Measurements from ENCODE around the gene FILIP1L. TPM values are rescaled to one million over a fixed set of nuclear protein-coding genes. Genes with fewer than 3 reads are reported as not detected.

FILIP1L gene
- polyA plus RNA-seq, 3 donors, result 0.13 to 0.40 (median 0.25) TPM

- no peak for DNase-seq
- Histone ChIP-seq H4K20me1 (ENCODE audit: insufficient read depth, low read length) (no peaks in the 10 kb centered on the region), H3K27ac (ENCODE audit: low read depth in 1 of 2, low read length in 2 of 2) (no peak overlapping the region), H3K4me3 (replicated peaks in 1 of 3; ENCODE audit: low read depth in 2 of 3, low read length in 3 of 3) (no peak overlapping the region), H3K79me2 (ENCODE audit: insufficient read depth, low read length) (no peaks in the 10 kb centered on the region), H3K27me3 (ENCODE audit: control insufficient read depth in 2 of 2, insufficient read depth in 2 of 2, low read length in 2 of 2) (no peaks in the 10 kb centered on the region), H3K4me1 (ENCODE audit: control insufficient read depth in 1 of 2, insufficient read depth in 2 of 2, low read length in 2 of 2) (no peaks in the 10 kb centered on the region), H2AFZ (ENCODE audit: insufficient read depth, low read depth, low read length, poor library complexity, severe bottlenecking) (no peak overlapping the region), H3K9me3 (replicated peaks in 1 of 2; ENCODE audit: control insufficient read depth in 1 of 2, insufficient read depth in 1 of 2, low read length in 2 of 2) (no peaks in the 10 kb centered on the region), H3K36me3 (replicated peaks in 1 of 2; ENCODE audit: control insufficient read depth in 1 of 2, insufficient read depth in 2 of 2, low read length in 2 of 2) (no peaks in the 10 kb centered on the region), H3K9ac (ENCODE audit: insufficient read depth, low read length, poor library complexity, severe bottlenecking) (no peak overlapping the region), H3K4me2 (replicated peaks; ENCODE audit: extremely low read depth, low read length, poor library complexity, severe bottlenecking) (no peak overlapping the region)
- Mint-ChIP-seq H3K27ac (no peak overlapping the region), H3K27me3 (ENCODE audit: low read depth in 3 of 3) (no peaks in the 10 kb centered on the region), H3K9me3 (no peaks in the 10 kb centered on the region), H3K36me3 (no peaks in the 10 kb centered on the region), H3K4me3 (no peak overlapping the region), H3K4me1 (no peaks in the 10 kb centered on the region)
- intact Hi-C loops (cut with micrococcal nuclease), result no loop called here
- TF ChIP-seq CTCF (IDR thresholded peaks at IDR 0.05), result no peak
- no CpG with 5 or more reads among the region's 3 CpGs for WGBS (ENCODE audit: insufficient coverage)
Observed at GRCh38 chr3:100033903-100034471, 80.3 kb downstream of the FILIP1L start.

- intact Hi-C loops (cut with micrococcal nuclease), result no loop called here
- Mint-ChIP-seq H3K36me3 (no peaks in the 10 kb centered on the region), H3K9me3 (no peaks in the 10 kb centered on the region), H3K4me3 (no peak overlapping the region), H3K27me3 (ENCODE audit: low read depth in 3 of 3) (no peaks in the 10 kb centered on the region), H3K4me1 (no peaks in the 10 kb centered on the region), H3K27ac (no peak overlapping the region)
- H2AFZ ChIP-seq (ENCODE audit: insufficient read depth, low read depth, low read length, poor library complexity, severe bottlenecking), result no peak overlapping the region
- no CpG with 5 or more reads among the region's 1 CpG for WGBS (ENCODE audit: insufficient coverage)
- H3K9ac ChIP-seq (ENCODE audit: insufficient read depth, low read length, poor library complexity, severe bottlenecking), result no peak overlapping the region
- H4K20me1 ChIP-seq (ENCODE audit: insufficient read depth, low read length), result no peaks in the 10 kb centered on the region
- no peak for TF ChIP-seq CTCF (IDR thresholded peaks at IDR 0.05)
- H3K9me3 ChIP-seq (replicated peaks in 1 of 2; ENCODE audit: control insufficient read depth in 1 of 2, insufficient read depth in 1 of 2, low read length in 2 of 2), result no peaks in the 10 kb centered on the region
- no peak overlapping the region for H3K27ac ChIP-seq (ENCODE audit: low read depth in 1 of 2, low read length in 2 of 2)
- no peaks in the 10 kb centered on the region for H3K27me3 ChIP-seq (ENCODE audit: control insufficient read depth in 2 of 2, insufficient read depth in 2 of 2, low read length in 2 of 2)
- no peaks in the 10 kb centered on the region for H3K36me3 ChIP-seq (replicated peaks in 1 of 2; ENCODE audit: control insufficient read depth in 1 of 2, insufficient read depth in 2 of 2, low read length in 2 of 2)
- H3K4me1 ChIP-seq (ENCODE audit: control insufficient read depth in 1 of 2, insufficient read depth in 2 of 2, low read length in 2 of 2), result no peaks in the 10 kb centered on the region
- DNase-seq, result no peak
- no peaks in the 10 kb centered on the region for H3K79me2 ChIP-seq (ENCODE audit: insufficient read depth, low read length)
- no peak overlapping the region for H3K4me3 ChIP-seq (replicated peaks in 1 of 3; ENCODE audit: low read depth in 2 of 3, low read length in 3 of 3)
- H3K4me2 ChIP-seq (replicated peaks; ENCODE audit: extremely low read depth, low read length, poor library complexity, severe bottlenecking), result no peak overlapping the region
Observed at GRCh38 chr3:100033184-100033583, 81.1 kb downstream of the FILIP1L start.

Data from CD14-positive monocyte (primary cell).